Measurements from ENCODE around the gene PDE9A.

PDE9A gene

DNA sequence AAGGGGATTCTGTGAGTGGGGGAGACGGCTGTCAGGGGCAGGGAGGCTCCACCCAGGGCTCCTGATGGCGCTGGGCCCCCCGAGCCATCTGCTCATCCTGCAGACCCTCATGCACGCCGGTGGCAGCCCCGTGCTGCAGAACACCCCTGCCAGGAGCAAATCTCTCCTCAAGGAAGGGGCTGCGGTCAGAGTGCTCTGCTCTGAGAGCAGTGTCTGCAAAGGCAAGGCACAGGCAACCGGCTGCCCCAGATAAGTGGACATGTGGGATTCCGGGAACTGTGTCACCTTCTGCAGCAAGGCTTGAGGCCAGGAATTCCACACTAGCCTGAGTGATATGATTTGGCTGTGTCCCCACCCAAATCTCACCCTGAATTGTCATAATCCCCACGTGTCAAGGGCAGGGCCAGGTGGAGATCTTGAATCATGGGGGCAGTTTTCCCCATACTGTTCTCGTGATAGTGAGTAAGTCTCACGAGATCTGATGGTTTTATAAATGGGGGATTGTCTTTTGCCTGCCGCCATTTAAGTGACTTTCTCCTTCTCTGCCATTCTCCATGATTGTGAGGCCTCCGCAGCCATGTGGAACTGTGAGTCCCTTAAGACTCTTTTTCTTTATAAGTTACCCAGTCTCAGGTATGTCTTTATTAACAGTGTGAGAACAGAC lies 101.0 kb downstream of the PDE9A start:
- TF ChIP-seq ZBTB7A (IDR thresholded peaks at IDR 0.05; ENCODE audit: low read depth) (no peak), EGR1 (IDR thresholded peaks at IDR 0.05) (no peak), FOXM1 (IDR thresholded peaks at IDR 0.05; ENCODE audit: borderline replicate concordance, low read depth) (no peak), TEAD4 (IDR thresholded peaks at IDR 0.05) (no peak), EP300 (IDR thresholded peaks at IDR 0.05; ENCODE audit: borderline replicate concordance) (no peak)

DNA sequence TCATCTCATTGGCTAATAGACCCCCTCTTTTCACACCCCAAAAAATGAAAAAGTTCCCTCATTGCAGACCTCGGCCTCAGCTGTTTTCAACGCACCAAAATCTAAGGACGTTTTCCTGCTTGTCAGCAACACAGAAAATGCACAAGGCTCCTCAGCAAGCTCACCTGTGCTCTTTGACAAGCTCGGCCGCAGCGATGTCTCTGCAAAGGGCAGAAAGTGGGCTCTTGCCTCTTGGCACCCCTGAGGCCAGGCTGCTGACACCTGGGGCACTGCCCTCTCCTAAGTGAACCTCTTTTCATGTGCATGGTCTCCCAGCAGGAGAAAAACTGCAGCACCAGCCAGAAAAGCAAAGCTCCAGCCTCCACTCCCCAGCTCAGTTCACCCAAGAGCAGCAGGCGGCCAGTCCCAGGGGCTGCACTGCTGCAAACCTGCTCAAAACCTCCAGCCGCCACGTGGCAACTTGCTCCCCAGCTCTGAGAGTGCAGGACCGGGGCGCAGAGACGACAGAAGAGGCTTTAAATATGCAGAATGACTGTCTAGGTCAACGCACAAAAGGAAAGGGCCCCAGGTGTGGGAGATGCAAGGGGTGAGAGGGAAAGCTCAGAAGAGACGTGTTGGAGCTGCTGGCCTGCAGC lies 101.7 kb downstream of the PDE9A start:
- TF ChIP-seq YY1 (IDR thresholded peaks at IDR 0.05; ENCODE audit: low read depth) (no peak), ZBTB7A (IDR thresholded peaks at IDR 0.05; ENCODE audit: low read depth) (no peak), TEAD4 (IDR thresholded peaks at IDR 0.05) (no peak), RAD21 (IDR thresholded peaks at IDR 0.05; ENCODE audit: low read depth) (no peak), EGR1 (IDR thresholded peaks at IDR 0.05) (no peak), CEBPB (IDR thresholded peaks at IDR 0.05) (no peak), TCF12 (IDR thresholded peaks at IDR 0.05; ENCODE audit: low read depth) (no peak)
- TF ChIP-seq, protein P1, sequence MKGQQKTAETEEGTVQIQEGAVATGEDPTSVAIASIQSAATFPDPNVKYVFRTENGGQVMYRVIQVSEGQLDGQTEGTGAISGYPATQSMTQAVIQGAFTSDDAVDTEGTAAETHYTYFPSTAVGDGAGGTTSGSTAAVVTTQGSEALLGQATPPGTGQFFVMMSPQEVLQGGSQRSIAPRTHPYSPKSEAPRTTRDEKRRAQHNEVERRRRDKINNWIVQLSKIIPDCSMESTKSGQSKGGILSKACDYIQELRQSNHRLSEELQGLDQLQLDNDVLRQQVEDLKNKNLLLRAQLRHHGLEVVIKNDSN (IDR thresholded peaks at IDR 0.05) = no peak

DNA sequence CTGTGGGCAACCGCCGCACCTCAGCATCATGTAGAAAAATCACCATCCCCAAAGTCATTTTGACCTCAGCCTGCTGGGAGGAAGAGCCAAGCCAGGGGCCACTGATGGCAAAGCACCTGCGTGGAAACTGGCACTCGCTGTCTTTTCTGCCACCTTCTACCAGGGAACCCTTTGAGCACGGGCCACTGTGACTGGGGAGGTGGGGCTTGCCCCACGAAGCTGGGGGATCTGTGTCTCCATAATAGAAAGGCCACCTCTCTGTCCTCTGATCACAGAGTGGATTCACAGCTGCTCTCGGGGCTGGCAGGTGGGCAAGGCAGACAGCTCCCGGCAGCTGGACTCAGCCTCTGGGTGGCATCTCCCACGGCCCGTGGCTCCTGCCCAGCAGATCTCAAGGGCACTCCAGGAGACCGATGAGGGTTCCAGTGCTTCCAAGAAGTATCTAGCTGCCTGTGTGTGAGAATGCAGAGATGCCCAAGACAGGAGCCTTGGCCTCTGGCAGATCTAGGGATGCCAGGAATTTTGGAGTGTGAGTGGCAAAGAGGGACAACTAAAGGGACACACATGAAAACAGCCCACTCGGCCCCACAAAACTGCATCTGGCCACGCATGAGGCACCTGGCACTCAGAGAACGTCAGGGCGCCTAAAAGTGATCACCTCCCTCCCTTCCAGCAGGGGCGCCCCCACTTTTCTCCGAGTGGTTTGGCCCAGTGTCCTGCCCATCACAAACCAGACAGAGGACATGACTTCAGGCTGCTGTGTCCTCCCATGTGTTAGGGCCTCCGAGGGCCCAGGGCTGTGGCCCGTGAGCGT lies 102.6 kb downstream of the PDE9A start:
- no peak for TF ChIP-seq TCF12 (IDR thresholded peaks at IDR 0.05; ENCODE audit: low read depth)
- no peak for TF ChIP-seq EP300 (IDR thresholded peaks at IDR 0.05; ENCODE audit: borderline replicate concordance)
- no peak for TF ChIP-seq CREB1 (IDR thresholded peaks at IDR 0.05; ENCODE audit: low read depth)
- TF ChIP-seq, protein P2, sequence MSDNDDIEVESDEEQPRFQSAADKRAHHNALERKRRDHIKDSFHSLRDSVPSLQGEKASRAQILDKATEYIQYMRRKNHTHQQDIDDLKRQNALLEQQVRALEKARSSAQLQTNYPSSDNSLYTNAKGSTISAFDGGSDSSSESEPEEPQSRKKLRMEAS (IDR thresholded peaks at IDR 0.05) = no peak
- TF ChIP-seq NFIC (IDR thresholded peaks at IDR 0.05) = no peak
- TF ChIP-seq YY1 (IDR thresholded peaks at IDR 0.05; ENCODE audit: low read depth) = no peak
- TF ChIP-seq, protein P1 (IDR thresholded peaks at IDR 0.05) = no peak
- no peak for TF ChIP-seq FOXM1 (IDR thresholded peaks at IDR 0.05; ENCODE audit: borderline replicate concordance, low read depth)
- no peak for TF ChIP-seq TAF1 (IDR thresholded peaks at IDR 0.05; ENCODE audit: low read depth)
- no peak for TF ChIP-seq CEBPB (IDR thresholded peaks at IDR 0.05)
- TF ChIP-seq, protein P3, sequence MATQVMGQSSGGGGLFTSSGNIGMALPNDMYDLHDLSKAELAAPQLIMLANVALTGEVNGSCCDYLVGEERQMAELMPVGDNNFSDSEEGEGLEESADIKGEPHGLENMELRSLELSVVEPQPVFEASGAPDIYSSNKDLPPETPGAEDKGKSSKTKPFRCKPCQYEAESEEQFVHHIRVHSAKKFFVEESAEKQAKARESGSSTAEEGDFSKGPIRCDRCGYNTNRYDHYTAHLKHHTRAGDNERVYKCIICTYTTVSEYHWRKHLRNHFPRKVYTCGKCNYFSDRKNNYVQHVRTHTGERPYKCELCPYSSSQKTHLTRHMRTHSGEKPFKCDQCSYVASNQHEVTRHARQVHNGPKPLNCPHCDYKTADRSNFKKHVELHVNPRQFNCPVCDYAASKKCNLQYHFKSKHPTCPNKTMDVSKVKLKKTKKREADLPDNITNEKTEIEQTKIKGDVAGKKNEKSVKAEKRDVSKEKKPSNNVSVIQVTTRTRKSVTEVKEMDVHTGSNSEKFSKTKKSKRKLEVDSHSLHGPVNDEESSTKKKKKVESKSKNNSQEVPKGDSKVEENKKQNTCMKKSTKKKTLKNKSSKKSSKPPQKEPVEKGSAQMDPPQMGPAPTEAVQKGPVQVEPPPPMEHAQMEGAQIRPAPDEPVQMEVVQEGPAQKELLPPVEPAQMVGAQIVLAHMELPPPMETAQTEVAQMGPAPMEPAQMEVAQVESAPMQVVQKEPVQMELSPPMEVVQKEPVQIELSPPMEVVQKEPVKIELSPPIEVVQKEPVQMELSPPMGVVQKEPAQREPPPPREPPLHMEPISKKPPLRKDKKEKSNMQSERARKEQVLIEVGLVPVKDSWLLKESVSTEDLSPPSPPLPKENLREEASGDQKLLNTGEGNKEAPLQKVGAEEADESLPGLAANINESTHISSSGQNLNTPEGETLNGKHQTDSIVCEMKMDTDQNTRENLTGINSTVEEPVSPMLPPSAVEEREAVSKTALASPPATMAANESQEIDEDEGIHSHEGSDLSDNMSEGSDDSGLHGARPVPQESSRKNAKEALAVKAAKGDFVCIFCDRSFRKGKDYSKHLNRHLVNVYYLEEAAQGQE (IDR thresholded peaks at IDR 0.05; ENCODE audit: low read depth) = no peak
- no peak for TF ChIP-seq TEAD4 (IDR thresholded peaks at IDR 0.05)

DNA sequence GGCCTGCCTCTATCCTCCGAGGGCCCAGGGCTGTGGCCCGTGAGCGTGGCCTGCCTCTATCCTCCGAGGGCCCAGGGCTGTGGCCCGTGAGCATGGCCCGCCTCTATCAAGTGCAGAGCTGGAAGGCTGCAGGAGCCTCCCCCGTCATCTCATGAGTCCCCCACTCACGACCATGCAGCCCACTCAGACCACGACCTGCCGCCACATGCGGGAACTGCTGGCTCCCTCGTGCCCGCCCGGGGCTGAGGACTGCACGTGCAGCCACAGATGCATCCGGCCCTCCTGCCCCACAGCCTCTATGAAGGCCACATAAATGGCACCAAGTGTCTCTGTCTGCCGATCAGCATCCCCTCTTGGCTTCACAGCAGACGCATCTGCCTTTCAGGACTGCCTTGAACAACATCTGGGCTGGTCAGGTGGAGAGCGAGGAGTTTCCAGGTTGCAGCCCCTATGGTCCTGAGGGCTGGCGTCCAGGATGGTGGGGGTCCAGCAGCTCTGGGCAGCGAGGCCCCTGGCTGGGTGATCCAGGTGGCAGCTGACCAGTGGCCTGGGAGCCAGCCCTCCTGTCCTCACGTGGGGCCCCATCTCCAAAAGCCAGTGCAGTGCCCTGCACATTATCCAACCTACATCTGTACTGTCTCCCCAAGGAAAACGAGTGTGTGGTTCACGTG lies 103.3 kb downstream of the PDE9A start:
- no peak for TF ChIP-seq CREB1 (IDR thresholded peaks at IDR 0.05; ENCODE audit: low read depth)

DNA sequence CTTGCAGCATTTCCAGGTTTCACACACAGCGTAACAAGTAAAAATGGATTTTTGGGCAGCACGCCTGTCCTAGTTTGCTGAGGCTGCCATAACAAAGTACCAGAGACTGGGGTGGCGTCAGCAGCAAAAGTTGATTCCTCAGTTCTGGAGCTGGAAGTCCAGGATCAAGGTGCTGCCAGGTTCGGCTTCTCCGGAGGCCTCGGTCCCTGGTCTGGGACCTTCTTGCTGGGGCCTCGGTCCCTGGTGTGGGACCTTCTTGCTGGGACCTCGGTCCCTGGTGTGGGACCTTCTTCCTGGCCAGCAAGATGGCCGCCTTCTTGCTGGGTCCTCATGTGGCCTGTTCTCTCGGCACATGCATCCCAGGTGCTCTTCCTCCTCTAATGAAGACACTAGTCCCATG lies 104.0 kb downstream of the PDE9A start:
- TF ChIP-seq CEBPB (IDR thresholded peaks at IDR 0.05) = no peak
- TF ChIP-seq ZBTB7A (IDR thresholded peaks at IDR 0.05; ENCODE audit: low read depth) = no peak
- TF ChIP-seq EGR1 (IDR thresholded peaks at IDR 0.05) = no peak
- TF ChIP-seq YY1 (IDR thresholded peaks at IDR 0.05; ENCODE audit: low read depth) = no peak
- TF ChIP-seq EP300 (IDR thresholded peaks at IDR 0.05; ENCODE audit: borderline replicate concordance) = no peak
- TF ChIP-seq TEAD4 (IDR thresholded peaks at IDR 0.05) = no peak
- TF ChIP-seq, protein P2 (IDR thresholded peaks at IDR 0.05) = no peak
- TF ChIP-seq CREB1 (IDR thresholded peaks at IDR 0.05; ENCODE audit: low read depth) = no peak
- no peak for TF ChIP-seq TAF1 (IDR thresholded peaks at IDR 0.05; ENCODE audit: low read depth)
- TF ChIP-seq FOXM1 (IDR thresholded peaks at IDR 0.05; ENCODE audit: borderline replicate concordance, low read depth) = no peak
- TF ChIP-seq, protein P1 (IDR thresholded peaks at IDR 0.05) = no peak
- TF ChIP-seq RAD21 (IDR thresholded peaks at IDR 0.05; ENCODE audit: low read depth) = no peak
- no peak for TF ChIP-seq NFIC (IDR thresholded peaks at IDR 0.05)
- TF ChIP-seq TCF12 (IDR thresholded peaks at IDR 0.05; ENCODE audit: low read depth) = no peak
- TF ChIP-seq, protein P3 (IDR thresholded peaks at IDR 0.05; ENCODE audit: low read depth) = no peak

Measured in Ishikawa (cell line).